ENCODE measurements around the gene BRMS1.

BRMS1 gene

DNA sequence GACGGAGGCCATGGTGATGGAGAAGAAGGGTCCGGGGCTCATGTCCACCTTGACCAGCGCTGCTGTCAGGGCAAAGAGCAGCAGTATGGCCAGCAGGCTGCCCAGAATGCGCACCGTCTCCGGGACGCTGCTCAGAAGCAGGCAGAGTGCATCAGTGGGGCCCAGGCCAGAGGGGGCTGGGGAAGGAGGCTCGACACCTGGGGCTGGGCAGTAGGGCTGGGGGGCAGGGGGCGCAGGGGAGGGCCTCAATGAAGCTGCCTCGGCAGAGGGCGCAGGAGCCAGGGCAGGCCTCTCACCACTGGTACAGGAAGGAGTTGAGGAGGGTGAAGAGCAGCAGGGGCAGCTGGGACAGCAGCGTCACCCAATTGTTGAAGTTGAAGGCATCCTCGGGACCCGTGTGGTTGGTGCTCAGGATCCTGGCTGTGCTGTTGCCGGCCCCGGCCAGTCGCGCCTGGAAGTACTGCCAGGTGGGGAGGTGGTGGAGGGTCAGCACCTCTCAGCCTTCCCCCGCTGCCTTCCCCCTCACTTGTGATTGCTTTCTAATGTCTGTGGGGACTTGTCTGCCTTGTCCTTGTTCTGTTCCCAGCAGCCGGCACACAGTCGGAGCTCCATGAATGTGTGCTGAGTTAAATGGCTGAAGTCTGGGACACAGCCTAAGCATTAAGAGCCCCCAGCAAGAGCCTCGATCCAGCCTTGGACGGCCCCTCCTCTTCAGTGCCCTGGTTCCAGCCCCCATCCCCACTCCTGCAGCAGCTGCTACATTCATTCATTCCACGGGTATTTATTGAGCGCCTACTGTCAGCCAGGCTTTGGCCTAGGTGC lies 24.4 kb upstream of the BRMS1 start:
- Histone ChIP-seq H3K36me3 (ENCODE audit: insufficient read depth, low read length) (peaks cover 58% of the 10 kb centered on the region), H3K9me3 (ENCODE audit: low read length) (no peaks in the 10 kb centered on the region), H3K79me2 (ENCODE audit: insufficient read depth, low read length) (peaks cover 4% of the 10 kb centered on the region; the same call in 1 of the 2 replicates), H3K9ac (ENCODE audit: low read length) (peak overlapping the region; percentile 89), H3K27me3 (ENCODE audit: insufficient read depth, low read length) (no peaks in the 10 kb centered on the region), H3K4me2 (ENCODE audit: low read length) (peak overlapping the region; percentile 97), H3K27ac (ENCODE audit: low read depth, low read length, poor library complexity, severe bottlenecking) (peak overlapping the region; percentile 85), H2AFZ (ENCODE audit: low read length) (no peak overlapping the region), H3K4me3 (ENCODE audit: low read depth, low read length, poor library complexity, severe bottlenecking) (peak overlapping the region; percentile 91), H3K4me1 (ENCODE audit: insufficient read depth, low read length, severe bottlenecking) (peaks cover 21% of the 10 kb centered on the region), H3K9me2 (ENCODE audit: low read depth, low read length) (no peaks in the 10 kb centered on the region), H4K20me1 (ENCODE audit: insufficient read depth, low read length) (no peaks in the 10 kb centered on the region), H3F3A (ENCODE audit: insufficient read depth, low read length) (peaks cover 6% of the 10 kb centered on the region)
- TF ChIP-seq, protein P1, sequence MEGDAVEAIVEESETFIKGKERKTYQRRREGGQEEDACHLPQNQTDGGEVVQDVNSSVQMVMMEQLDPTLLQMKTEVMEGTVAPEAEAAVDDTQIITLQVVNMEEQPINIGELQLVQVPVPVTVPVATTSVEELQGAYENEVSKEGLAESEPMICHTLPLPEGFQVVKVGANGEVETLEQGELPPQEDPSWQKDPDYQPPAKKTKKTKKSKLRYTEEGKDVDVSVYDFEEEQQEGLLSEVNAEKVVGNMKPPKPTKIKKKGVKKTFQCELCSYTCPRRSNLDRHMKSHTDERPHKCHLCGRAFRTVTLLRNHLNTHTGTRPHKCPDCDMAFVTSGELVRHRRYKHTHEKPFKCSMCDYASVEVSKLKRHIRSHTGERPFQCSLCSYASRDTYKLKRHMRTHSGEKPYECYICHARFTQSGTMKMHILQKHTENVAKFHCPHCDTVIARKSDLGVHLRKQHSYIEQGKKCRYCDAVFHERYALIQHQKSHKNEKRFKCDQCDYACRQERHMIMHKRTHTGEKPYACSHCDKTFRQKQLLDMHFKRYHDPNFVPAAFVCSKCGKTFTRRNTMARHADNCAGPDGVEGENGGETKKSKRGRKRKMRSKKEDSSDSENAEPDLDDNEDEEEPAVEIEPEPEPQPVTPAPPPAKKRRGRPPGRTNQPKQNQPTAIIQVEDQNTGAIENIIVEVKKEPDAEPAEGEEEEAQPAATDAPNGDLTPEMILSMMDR (IDR thresholded peaks at IDR 0.05; ENCODE audit: low read length) = no peak
- no peak for TF ChIP-seq EZH2 (IDR thresholded peaks at IDR 0.05; ENCODE audit: borderline replicate concordance, low read length)

GRCh38 chr11:66368484-66368883 lies 23.6 kb upstream of the BRMS1 start:
- H3K36me3 ChIP-seq (ENCODE audit: insufficient read depth, low read length) = peaks cover 61% of the 10 kb centered on the region
- no peak overlapping the region for H3K4me3 ChIP-seq (ENCODE audit: low read depth, low read length, poor library complexity, severe bottlenecking)
- no peak overlapping the region for H3K9ac ChIP-seq (ENCODE audit: low read length)
- no peak overlapping the region for H3K4me2 ChIP-seq (ENCODE audit: low read length)
- TF ChIP-seq EZH2 (IDR thresholded peaks at IDR 0.05; ENCODE audit: borderline replicate concordance, low read length) = no peak
- TF ChIP-seq, protein P1 (IDR thresholded peaks at IDR 0.05; ENCODE audit: low read length) = no peak
- H3K27me3 ChIP-seq (ENCODE audit: insufficient read depth, low read length) = no peaks in the 10 kb centered on the region
- H3K9me3 ChIP-seq (ENCODE audit: low read length) = no peaks in the 10 kb centered on the region
- no peak overlapping the region for H2AFZ ChIP-seq (ENCODE audit: low read length)
- no peak overlapping the region for H3K27ac ChIP-seq (ENCODE audit: low read depth, low read length, poor library complexity, severe bottlenecking)
- no peaks in the 10 kb centered on the region for H3K9me2 ChIP-seq (ENCODE audit: low read depth, low read length)
- H4K20me1 ChIP-seq (ENCODE audit: insufficient read depth, low read length) = no peaks in the 10 kb centered on the region
- H3K4me1 ChIP-seq (ENCODE audit: insufficient read depth, low read length, severe bottlenecking) = peaks cover 21% of the 10 kb centered on the region
- H3K79me2 ChIP-seq (ENCODE audit: insufficient read depth, low read length) = peaks cover 4% of the 10 kb centered on the region; the same call in 1 of the 2 replicates
- H3F3A ChIP-seq (ENCODE audit: insufficient read depth, low read length) = peaks cover 6% of the 10 kb centered on the region

GRCh38 chr11:66367561-66368312 lies 22.8 kb upstream of the BRMS1 start:
- peaks cover under 1% of the 10 kb centered on the region; the same call in 1 of the 2 replicates for H3F3A ChIP-seq (ENCODE audit: insufficient read depth, low read length)
- no peaks in the 10 kb centered on the region for H4K20me1 ChIP-seq (ENCODE audit: insufficient read depth, low read length)
- peaks cover 4% of the 10 kb centered on the region; the same call in 1 of the 2 replicates for H3K79me2 ChIP-seq (ENCODE audit: insufficient read depth, low read length)
- H3K4me2 ChIP-seq (ENCODE audit: low read length) = no peak overlapping the region
- H2AFZ ChIP-seq (ENCODE audit: low read length) = no peak overlapping the region
- no peaks in the 10 kb centered on the region for H3K27me3 ChIP-seq (ENCODE audit: insufficient read depth, low read length)
- peaks cover 20% of the 10 kb centered on the region for H3K4me1 ChIP-seq (ENCODE audit: insufficient read depth, low read length, severe bottlenecking)
- H3K9ac ChIP-seq (ENCODE audit: low read length) = no peak overlapping the region
- no peak overlapping the region for H3K4me3 ChIP-seq (ENCODE audit: low read depth, low read length, poor library complexity, severe bottlenecking)
- no peaks in the 10 kb centered on the region for H3K9me3 ChIP-seq (ENCODE audit: low read length)
- H3K36me3 ChIP-seq (ENCODE audit: insufficient read depth, low read length) = peaks cover 68% of the 10 kb centered on the region
- H3K27ac ChIP-seq (ENCODE audit: low read depth, low read length, poor library complexity, severe bottlenecking) = no peak overlapping the region
- H3K9me2 ChIP-seq (ENCODE audit: low read depth, low read length) = no peaks in the 10 kb centered on the region
- TF ChIP-seq, protein P1 (IDR thresholded peaks at IDR 0.05; ENCODE audit: low read length) = no peak
- TF ChIP-seq EZH2 (IDR thresholded peaks at IDR 0.05; ENCODE audit: borderline replicate concordance, low read length) = no peak
